Liver (tissue), 3 donors: ENCODE data around the gene TTLL5.

Experiments
- CTCF ChIP-seq: fragments of 150-350 bp; IDR thresholded peaks from 2 replicates; pipeline ENCODE4 v1.5.1; 2017; ENCODE audit warnings: improper control_type of control experiment, low read depth, low read length; ENCODE audit not compliant: missing input control
- EGR1 ChIP-seq, 2 donors: IDR thresholded peaks; 2 replicates each; pipeline ENCODE4 v1.6.1; 2016 to 2018; ENCODE audit warnings: antibody characterized with exemption in 2 of 2, low read depth in 2 of 2
- HNF4G ChIP-seq: IDR thresholded peaks from 2 replicates; pipeline ENCODE4 v1.6.1; 2016; ENCODE audit warnings: antibody characterized with exemption
- TAF1 ChIP-seq: conservative IDR thresholded peaks from 2 replicates; pipeline ENCODE4 v1.6.1; 2016; ENCODE audit warnings: antibody characterized with exemption, mild to moderate bottlenecking
- YY1 ChIP-seq: IDR thresholded peaks from 2 replicates; pipeline ENCODE4 v1.6.1; 2016; ENCODE audit warnings: antibody characterized with exemption, mild to moderate bottlenecking
- ZBTB33 ChIP-seq: IDR thresholded peaks from 2 replicates; pipeline ENCODE4 v1.6.1; 2016; ENCODE audit warnings: antibody characterized with exemption
- TF ChIP-seq, protein P1 (sequence below): IDR thresholded peaks from 2 replicates; pipeline ENCODE4 v1.6.1; 2016; ENCODE audit warnings: antibody characterized with exemption, mild to moderate bottlenecking
- TF ChIP-seq, protein P2 (sequence below): IDR thresholded peaks from 2 replicates; pipeline ENCODE4 v1.6.1; 2016; ENCODE audit warnings: antibody characterized with exemption
- TF ChIP-seq, protein P3 (sequence below): IDR thresholded peaks from 2 replicates; pipeline ENCODE4 v1.6.1; 2016; ENCODE audit warnings: antibody characterized with exemption
- donor health status: healthy.
- donor health status: healthy.

GRCh38 chr14:75769047-75769685 is 108.1 kb downstream of the TTLL5 start:
- TF ChIP-seq CTCF = no peak
- TF ChIP-seq TAF1 = no peak
- TF ChIP-seq, protein P1, sequence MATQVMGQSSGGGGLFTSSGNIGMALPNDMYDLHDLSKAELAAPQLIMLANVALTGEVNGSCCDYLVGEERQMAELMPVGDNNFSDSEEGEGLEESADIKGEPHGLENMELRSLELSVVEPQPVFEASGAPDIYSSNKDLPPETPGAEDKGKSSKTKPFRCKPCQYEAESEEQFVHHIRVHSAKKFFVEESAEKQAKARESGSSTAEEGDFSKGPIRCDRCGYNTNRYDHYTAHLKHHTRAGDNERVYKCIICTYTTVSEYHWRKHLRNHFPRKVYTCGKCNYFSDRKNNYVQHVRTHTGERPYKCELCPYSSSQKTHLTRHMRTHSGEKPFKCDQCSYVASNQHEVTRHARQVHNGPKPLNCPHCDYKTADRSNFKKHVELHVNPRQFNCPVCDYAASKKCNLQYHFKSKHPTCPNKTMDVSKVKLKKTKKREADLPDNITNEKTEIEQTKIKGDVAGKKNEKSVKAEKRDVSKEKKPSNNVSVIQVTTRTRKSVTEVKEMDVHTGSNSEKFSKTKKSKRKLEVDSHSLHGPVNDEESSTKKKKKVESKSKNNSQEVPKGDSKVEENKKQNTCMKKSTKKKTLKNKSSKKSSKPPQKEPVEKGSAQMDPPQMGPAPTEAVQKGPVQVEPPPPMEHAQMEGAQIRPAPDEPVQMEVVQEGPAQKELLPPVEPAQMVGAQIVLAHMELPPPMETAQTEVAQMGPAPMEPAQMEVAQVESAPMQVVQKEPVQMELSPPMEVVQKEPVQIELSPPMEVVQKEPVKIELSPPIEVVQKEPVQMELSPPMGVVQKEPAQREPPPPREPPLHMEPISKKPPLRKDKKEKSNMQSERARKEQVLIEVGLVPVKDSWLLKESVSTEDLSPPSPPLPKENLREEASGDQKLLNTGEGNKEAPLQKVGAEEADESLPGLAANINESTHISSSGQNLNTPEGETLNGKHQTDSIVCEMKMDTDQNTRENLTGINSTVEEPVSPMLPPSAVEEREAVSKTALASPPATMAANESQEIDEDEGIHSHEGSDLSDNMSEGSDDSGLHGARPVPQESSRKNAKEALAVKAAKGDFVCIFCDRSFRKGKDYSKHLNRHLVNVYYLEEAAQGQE = no peak
- TF ChIP-seq, protein P2, sequence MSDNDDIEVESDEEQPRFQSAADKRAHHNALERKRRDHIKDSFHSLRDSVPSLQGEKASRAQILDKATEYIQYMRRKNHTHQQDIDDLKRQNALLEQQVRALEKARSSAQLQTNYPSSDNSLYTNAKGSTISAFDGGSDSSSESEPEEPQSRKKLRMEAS = no peak
- TF ChIP-seq, protein P3, sequence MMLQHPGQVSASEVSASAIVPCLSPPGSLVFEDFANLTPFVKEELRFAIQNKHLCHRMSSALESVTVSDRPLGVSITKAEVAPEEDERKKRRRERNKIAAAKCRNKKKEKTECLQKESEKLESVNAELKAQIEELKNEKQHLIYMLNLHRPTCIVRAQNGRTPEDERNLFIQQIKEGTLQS = no peak
- no peak for TF ChIP-seq HNF4G
- no peak for TF ChIP-seq ZBTB33
- TF ChIP-seq YY1 = no peak
- TF ChIP-seq EGR1 (IDR thresholded peaks at IDR 0.05; ENCODE audit: low read depth in 2 of 2) = no peak
